ENCODE measurements around the gene TSPAN4.

DNA sequence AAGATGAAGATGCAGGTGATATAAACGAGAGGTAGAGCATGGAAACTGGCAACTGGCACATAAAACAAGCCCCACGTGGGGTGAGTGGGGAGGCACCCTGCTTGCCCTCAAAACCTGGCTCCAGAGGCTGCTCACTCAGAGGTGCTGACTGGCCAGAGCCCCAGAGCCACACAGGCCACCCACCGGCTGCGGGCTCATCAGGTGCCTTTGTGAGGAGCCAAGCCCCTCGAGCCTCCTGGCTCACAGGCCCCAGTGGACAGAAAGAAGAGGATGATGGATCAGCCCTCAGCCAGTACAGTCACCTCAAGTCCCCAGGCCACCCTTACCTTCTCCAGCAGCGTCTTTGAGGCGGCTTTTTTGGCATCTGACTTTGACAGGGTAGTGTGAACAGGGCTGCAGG, 61.7 kb downstream of the TSPAN4 start:
- TF ChIP-seq, protein P1, sequence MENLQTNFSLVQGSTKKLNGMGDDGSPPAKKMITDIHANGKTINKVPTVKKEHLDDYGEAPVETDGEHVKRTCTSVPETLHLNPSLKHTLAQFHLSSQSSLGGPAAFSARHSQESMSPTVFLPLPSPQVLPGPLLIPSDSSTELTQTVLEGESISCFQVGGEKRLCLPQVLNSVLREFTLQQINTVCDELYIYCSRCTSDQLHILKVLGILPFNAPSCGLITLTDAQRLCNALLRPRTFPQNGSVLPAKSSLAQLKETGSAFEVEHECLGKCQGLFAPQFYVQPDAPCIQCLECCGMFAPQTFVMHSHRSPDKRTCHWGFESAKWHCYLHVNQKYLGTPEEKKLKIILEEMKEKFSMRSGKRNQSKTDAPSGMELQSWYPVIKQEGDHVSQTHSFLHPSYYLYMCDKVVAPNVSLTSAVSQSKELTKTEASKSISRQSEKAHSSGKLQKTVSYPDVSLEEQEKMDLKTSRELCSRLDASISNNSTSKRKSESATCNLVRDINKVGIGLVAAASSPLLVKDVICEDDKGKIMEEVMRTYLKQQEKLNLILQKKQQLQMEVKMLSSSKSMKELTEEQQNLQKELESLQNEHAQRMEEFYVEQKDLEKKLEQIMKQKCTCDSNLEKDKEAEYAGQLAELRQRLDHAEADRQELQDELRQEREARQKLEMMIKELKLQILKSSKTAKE (CRISPR knock-in tag; IDR thresholded peaks at IDR 0.05; ENCODE audit: borderline replicate concordance) = no peak
- TF ChIP-seq POLR2AphosphoS5 (IDR thresholded peaks at IDR 0.05; ENCODE audit: low read depth, low read length) = no peak
- TF ChIP-seq, protein P2, sequence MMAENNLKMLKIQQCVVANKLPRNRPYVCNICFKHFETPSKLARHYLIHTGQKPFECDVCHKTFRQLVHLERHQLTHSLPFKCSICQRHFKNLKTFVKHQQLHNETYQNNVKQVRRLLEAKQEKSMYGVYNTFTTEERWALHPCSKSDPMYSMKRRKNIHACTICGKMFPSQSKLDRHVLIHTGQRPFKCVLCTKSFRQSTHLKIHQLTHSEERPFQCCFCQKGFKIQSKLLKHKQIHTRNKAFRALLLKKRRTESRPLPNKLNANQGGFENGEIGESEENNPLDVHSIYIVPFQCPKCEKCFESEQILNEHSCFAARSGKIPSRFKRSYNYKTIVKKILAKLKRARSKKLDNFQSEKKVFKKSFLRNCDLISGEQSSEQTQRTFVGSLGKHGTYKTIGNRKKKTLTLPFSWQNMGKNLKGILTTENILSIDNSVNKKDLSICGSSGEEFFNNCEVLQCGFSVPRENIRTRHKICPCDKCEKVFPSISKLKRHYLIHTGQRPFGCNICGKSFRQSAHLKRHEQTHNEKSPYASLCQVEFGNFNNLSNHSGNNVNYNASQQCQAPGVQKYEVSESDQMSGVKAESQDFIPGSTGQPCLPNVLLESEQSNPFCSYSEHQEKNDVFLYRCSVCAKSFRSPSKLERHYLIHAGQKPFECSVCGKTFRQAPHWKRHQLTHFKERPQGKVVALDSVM (CRISPR knock-in tag; IDR thresholded peaks at IDR 0.05) = no peak
- no peak for TF ChIP-seq SP1 (IDR thresholded peaks at IDR 0.05)
- TF ChIP-seq SP1 (CRISPR knock-in tag; IDR thresholded peaks at IDR 0.05) = no peak
- TF ChIP-seq ZNF552 (CRISPR knock-in tag; IDR thresholded peaks at IDR 0.05; ENCODE audit: borderline replicate concordance) = no peak
- no peak for TF ChIP-seq FOXP4 (CRISPR knock-in tag; IDR thresholded peaks at IDR 0.05)
- no peak for TF ChIP-seq POLR2A (IDR thresholded peaks at IDR 0.05; ENCODE audit: insufficient read depth in 1 of 2, low read depth in 2 of 2, low read length in 2 of 2)
